KMS-11 (cell line): ENCODE data around the gene NLRC3.

Source experiments
- H2AFZ ChIP-seq: fragments of 200-600 bp; sonication (generic); 2 replicates; pipeline ENCODE4 v1.6.1; 2016; ENCODE audit warnings: antibody characterized with exemption, mixed run types, low read depth
- H3K27ac ChIP-seq: fragments of 200-600 bp; sonication (generic); 2 replicates; pipeline ENCODE4 v1.6.1; 2016; ENCODE audit warnings: mild to moderate bottlenecking, mixed run types
- H3K27me3 ChIP-seq: fragments of 200-600 bp; sonication (generic); 2 replicates; pipeline ENCODE4 v1.6.1; 2017; ENCODE audit warnings: mild to moderate bottlenecking, low read depth, mixed run types, moderate library complexity; ENCODE audit not compliant: insufficient read depth
- H3K36me3 ChIP-seq: fragments of 200-600 bp; sonication (generic); 2 replicates; pipeline ENCODE4 v1.6.1; 2017; ENCODE audit warnings: mild to moderate bottlenecking, mixed run types; ENCODE audit not compliant: insufficient read depth
- H3K4me1 ChIP-seq: fragments of 200-600 bp; sonication (generic); 2 replicates; pipeline ENCODE4 v1.6.1; 2016; ENCODE audit warnings: mild to moderate bottlenecking, low read depth, mixed run types; ENCODE audit not compliant: poor library complexity, severe bottlenecking
- H3K4me2 ChIP-seq: fragments of 200-600 bp; sonication (generic); 2 replicates; pipeline ENCODE4 v1.7.0; 2016; ENCODE audit warnings: mild to moderate bottlenecking, mixed run types
- H3K4me3 ChIP-seq: fragments of 200-600 bp; sonication (generic); IDR thresholded peaks from 2 replicates; pipeline ENCODE4 v1.6.1; 2017; ENCODE audit warnings: low read depth, low read length, mixed read lengths; ENCODE audit not compliant: insufficient read depth
- H3K79me2 ChIP-seq: fragments of 200-600 bp; sonication (generic); 2 replicates; pipeline ENCODE4 v1.6.1; 2016; ENCODE audit warnings: low read depth, mixed run types; ENCODE audit not compliant: insufficient read depth
- H3K9ac ChIP-seq: fragments of 200-600 bp; sonication (generic); 2 replicates; pipeline ENCODE4 v1.6.1; 2016; ENCODE audit warnings: mild to moderate bottlenecking, mixed run types
- H4K20me1 ChIP-seq: fragments of 200-600 bp; sonication (generic); 2 replicates; pipeline ENCODE4 v1.6.1; 2016; ENCODE audit warnings: mild to moderate bottlenecking, mixed run types; ENCODE audit not compliant: insufficient read depth
- TF ChIP-seq, protein P1 (sequence below): fragments of 200-600 bp; sonication (generic); conservative IDR thresholded peaks from 2 replicates; pipeline ENCODE4 v1.6.1; 2017; ENCODE audit warnings: low read depth, mild to moderate bottlenecking, antibody characterized with exemption, low read length, moderate library complexity, mixed read lengths

NLRC3 gene

GRCh38 chr16:3597226-3597625 lies 20.0 kb upstream of the NLRC3 start:
- no peaks in the 10 kb centered on the region for H4K20me1 ChIP-seq
- no peak overlapping the region for H3K27ac ChIP-seq
- no peak overlapping the region for H3K4me2 ChIP-seq
- no peaks in the 10 kb centered on the region for H3K27me3 ChIP-seq
- H3K4me3 ChIP-seq = no peak overlapping the region
- no peaks in the 10 kb centered on the region for H3K4me1 ChIP-seq
- H3K9ac ChIP-seq = no peak overlapping the region
- TF ChIP-seq, protein P1, sequence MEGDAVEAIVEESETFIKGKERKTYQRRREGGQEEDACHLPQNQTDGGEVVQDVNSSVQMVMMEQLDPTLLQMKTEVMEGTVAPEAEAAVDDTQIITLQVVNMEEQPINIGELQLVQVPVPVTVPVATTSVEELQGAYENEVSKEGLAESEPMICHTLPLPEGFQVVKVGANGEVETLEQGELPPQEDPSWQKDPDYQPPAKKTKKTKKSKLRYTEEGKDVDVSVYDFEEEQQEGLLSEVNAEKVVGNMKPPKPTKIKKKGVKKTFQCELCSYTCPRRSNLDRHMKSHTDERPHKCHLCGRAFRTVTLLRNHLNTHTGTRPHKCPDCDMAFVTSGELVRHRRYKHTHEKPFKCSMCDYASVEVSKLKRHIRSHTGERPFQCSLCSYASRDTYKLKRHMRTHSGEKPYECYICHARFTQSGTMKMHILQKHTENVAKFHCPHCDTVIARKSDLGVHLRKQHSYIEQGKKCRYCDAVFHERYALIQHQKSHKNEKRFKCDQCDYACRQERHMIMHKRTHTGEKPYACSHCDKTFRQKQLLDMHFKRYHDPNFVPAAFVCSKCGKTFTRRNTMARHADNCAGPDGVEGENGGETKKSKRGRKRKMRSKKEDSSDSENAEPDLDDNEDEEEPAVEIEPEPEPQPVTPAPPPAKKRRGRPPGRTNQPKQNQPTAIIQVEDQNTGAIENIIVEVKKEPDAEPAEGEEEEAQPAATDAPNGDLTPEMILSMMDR = no peak
- no peaks in the 10 kb centered on the region for H3K79me2 ChIP-seq
- no peaks in the 10 kb centered on the region for H3K36me3 ChIP-seq
- H2AFZ ChIP-seq = no peak overlapping the region

DNA sequence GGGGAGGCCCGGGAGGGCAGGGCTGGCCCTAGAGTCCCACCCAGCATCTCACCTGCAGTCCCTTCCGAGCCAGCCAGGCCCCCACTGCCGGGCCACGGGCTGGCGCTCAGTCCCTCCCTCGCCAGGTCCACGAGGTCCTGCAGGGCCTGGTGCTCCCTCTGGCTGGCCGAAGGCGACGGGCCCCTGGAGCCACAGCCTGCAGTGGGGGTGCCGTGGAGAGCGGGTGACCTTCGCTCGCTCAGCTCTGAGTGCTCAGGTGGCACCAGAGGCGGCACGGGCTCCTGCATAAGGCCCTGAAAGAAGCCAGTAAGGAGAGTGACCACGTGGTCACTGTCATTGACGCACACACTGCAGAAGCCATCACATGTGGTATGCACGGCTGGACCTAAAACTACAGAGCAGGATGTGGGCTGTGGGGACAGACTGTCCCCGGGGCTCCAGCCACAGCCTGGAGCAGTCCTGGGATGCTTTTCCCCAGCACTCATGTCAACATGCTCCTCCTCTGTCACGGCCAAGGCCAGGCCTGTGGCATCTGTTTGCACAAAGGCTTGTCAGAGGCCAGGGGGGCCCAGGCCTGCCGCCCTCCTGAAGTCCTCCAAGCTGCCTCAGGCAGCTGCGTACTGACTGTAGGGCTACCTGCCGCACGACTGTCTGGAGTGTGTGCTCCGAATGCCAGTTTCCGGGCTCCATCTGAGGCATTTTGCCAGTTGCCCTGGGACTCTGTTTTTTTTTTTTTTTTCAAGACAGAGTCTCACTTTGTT lies 19.1 kb upstream of the NLRC3 start:
- TF ChIP-seq, protein P1 = no peak
- no peaks in the 10 kb centered on the region for H3K4me1 ChIP-seq
- H3K79me2 ChIP-seq = no peaks in the 10 kb centered on the region
- H3K9ac ChIP-seq = no peak overlapping the region
- H4K20me1 ChIP-seq = no peaks in the 10 kb centered on the region
- H2AFZ ChIP-seq = no peak overlapping the region
- no peak overlapping the region for H3K27ac ChIP-seq
- no peak overlapping the region for H3K4me2 ChIP-seq
- H3K27me3 ChIP-seq = no peaks in the 10 kb centered on the region
- no peaks in the 10 kb centered on the region for H3K36me3 ChIP-seq
- no peak overlapping the region for H3K4me3 ChIP-seq

DNA sequence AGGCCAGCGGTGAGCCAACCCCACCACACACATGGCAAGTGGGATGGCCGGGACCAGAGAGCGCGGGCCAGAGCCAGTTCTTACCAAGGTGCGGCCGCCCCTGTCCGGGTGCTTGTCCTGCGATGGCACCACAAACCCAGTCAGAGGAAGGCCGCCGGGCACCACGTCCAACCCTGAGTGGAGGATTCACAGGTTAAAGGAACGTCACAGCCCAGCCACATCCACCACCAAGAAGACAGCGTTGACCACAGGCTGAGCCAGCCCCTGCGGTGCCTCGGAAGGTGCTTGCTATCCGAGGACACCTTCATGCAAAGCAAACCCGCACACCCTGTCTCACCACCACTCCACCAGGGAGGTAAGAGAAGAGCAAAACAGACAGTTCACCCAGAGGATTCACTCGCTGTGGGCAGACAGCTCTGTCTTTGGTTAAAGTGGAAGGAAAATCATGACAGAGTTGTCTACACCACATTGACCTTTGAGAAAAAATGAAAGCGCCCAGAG lies 18.4 kb upstream of the NLRC3 start:
- Histone ChIP-seq H3K9ac (no peak overlapping the region), H3K4me1 (no peaks in the 10 kb centered on the region), H3K79me2 (no peaks in the 10 kb centered on the region), H2AFZ (no peak overlapping the region), H4K20me1 (no peaks in the 10 kb centered on the region), H3K27me3 (no peaks in the 10 kb centered on the region), H3K36me3 (no peaks in the 10 kb centered on the region), H3K27ac (no peak overlapping the region), H3K4me2 (no peak overlapping the region), H3K4me3 (no peak overlapping the region)
- TF ChIP-seq, protein P1 = no peak

- H3K9ac ChIP-seq = no peak overlapping the region
- H3K4me3 ChIP-seq = no peak overlapping the region
- H3K4me2 ChIP-seq = no peak overlapping the region
- H3K4me1 ChIP-seq = no peaks in the 10 kb centered on the region
- H2AFZ ChIP-seq = no peak overlapping the region
- TF ChIP-seq, protein P1 = no peak
- no peaks in the 10 kb centered on the region for H4K20me1 ChIP-seq
- H3K36me3 ChIP-seq = no peaks in the 10 kb centered on the region
- H3K27ac ChIP-seq = no peak overlapping the region
- no peaks in the 10 kb centered on the region for H3K27me3 ChIP-seq
- H3K79me2 ChIP-seq = no peaks in the 10 kb centered on the region
Observed at GRCh38 chr16:3595110-3595486, 17.9 kb upstream of the NLRC3 start.
